H1 (cell line): ENCODE data around the gene CENPW. TPM values are rescaled to one million over a fixed set of nuclear protein-coding genes. Genes with fewer than 3 reads are reported as not detected.

ENCODE experiments used
- CTCF ChIA-PET: fragments of 300-600 bp; sonication (Branson Sonifier 250); formaldehyde crosslinking; loops from one replicate; lab custom pipeline; 2021; ENCODE audit not compliant: partially characterized antibody; lab: Charles Lee
- POLR2A ChIA-PET: fragments of 300-600 bp; sonication (Branson Sonifier 250); formaldehyde crosslinking; loops from one replicate; lab custom pipeline; 2021; ENCODE audit warnings: inconsistent platforms; ENCODE audit not compliant: partially characterized antibody; lab: Charles Lee
- DNase-seq, 2 experiments: peaks; one replicate each; pipeline versions ENCODE4 v3.0.0 to v3.0.0-alpha.2; 2010 to 2022; ENCODE audit warnings: low spot score in 2 of 2, low read depth in 1 of 2, mixed read lengths in 1 of 2
- FAIRE-seq: peaks from 2 replicates; lab custom pipeline; 2011; peaks lifted over from hg19 to GRCh38; lab: Jason Lieb, UNC
- H2AFZ ChIP-seq: 2 replicates; pipeline ENCODE4 v1.8.1; 2012; ENCODE audit warnings: low read length, inconsistent platforms
- H2AK5ac ChIP-seq: 2 replicates; pipeline ENCODE4 v1.6.1; 2013; ENCODE audit warnings: low read depth, low read length
- H2BK120ac ChIP-seq: replicated peaks from 2 replicates; pipeline ENCODE3; 2013; ENCODE audit warnings: low read depth, low read length, inconsistent platforms
- H2BK12ac ChIP-seq: 2 replicates; pipeline ENCODE4 v1.6.1; 2013; ENCODE audit warnings: low read depth, low read length
- H2BK15ac ChIP-seq: 2 replicates; pipeline ENCODE4 v1.6.1; 2013; ENCODE audit warnings: low read length
- H2BK20ac ChIP-seq: 2 replicates; pipeline ENCODE4 v1.6.1; 2013; ENCODE audit warnings: low read length
- H2BK5ac ChIP-seq: 2 replicates; pipeline ENCODE4 v1.6.1; 2013; ENCODE audit warnings: low read depth, low read length
- H3K14ac ChIP-seq: 2 replicates; pipeline ENCODE4 v1.6.1; 2013; ENCODE audit warnings: inconsistent platforms; ENCODE audit not compliant: insufficient read length
- H3K18ac ChIP-seq: 2 replicates; pipeline ENCODE4 v1.6.1; 2013; ENCODE audit warnings: low read length; ENCODE audit errors: extremely low read depth
- H3K23ac ChIP-seq: 2 replicates; pipeline ENCODE4 v1.6.1; 2013; ENCODE audit warnings: inconsistent platforms; ENCODE audit not compliant: insufficient read length
- H3K23me2 ChIP-seq: 2 replicates; pipeline ENCODE4 v1.6.1; 2013; ENCODE audit warnings: low read depth, low read length
- H3K27ac ChIP-seq: 2 replicates; pipeline ENCODE4 v1.6.1; 2011; ENCODE audit warnings: low read depth, low read length, inconsistent platforms
- H3K27me3 ChIP-seq, 4 experiments: replicated peaks in 1 of 4; 1 replicate in 1 of 4; 2 replicates in 3 of 4; pipeline versions ENCODE4 v1.6.1 to v1.8.1; 2011 to 2013; ENCODE audit warnings: low read length in 3 of 4, mild to moderate bottlenecking in 3 of 4, inconsistent platforms in 2 of 4, mixed read lengths in 2 of 4, moderate library complexity in 1 of 4; ENCODE audit not compliant: control insufficient read depth in 3 of 4, insufficient read depth in 3 of 4; ENCODE audit errors: extremely low read depth in 1 of 4
- H3K36me3 ChIP-seq, 4 experiments: 2 replicates each; pipeline versions ENCODE4 v1.6.1 to v1.8.1; 2011 to 2013; ENCODE audit warnings: mild to moderate bottlenecking in 4 of 4, low read length in 3 of 4, moderate library complexity in 2 of 4, control low read depth in 1 of 4, inconsistent platforms in 1 of 4; ENCODE audit not compliant: insufficient read depth in 4 of 4, control insufficient read depth in 2 of 4
- H3K4ac ChIP-seq: replicated peaks from 2 replicates; pipeline ENCODE3; 2013; ENCODE audit warnings: low read length, low read depth, mixed read lengths, inconsistent platforms; ENCODE audit not compliant: insufficient read length
- H3K4me1 ChIP-seq, 4 experiments: replicated peaks in 1 of 4; 1 replicate in 1 of 4; 2 replicates in 3 of 4; pipeline versions ENCODE4 v1.6.1 to v1.8.1; 2011 to 2013; ENCODE audit warnings: low read length in 3 of 4, inconsistent platforms in 2 of 4, mixed read lengths in 1 of 4; ENCODE audit not compliant: insufficient read depth in 4 of 4, control insufficient read depth in 3 of 4
- H3K4me2 ChIP-seq, 2 experiments: 2 replicates each; pipeline versions ENCODE4 v1.6.1 to v1.8.1; 2011 to 2013; ENCODE audit warnings: low read depth in 2 of 2, low read length in 2 of 2, control low read depth in 1 of 2, inconsistent platforms in 1 of 2, mild to moderate bottlenecking in 1 of 2; ENCODE audit not compliant: insufficient read depth in 1 of 2
- H3K4me3 ChIP-seq, 4 experiments: fragments of 200-600, 300-600 bp in 1 of 4; sonication (generic), shearing (Covaris generic), sonication (Bioruptor Twin) in 1 of 4; 2 replicates each; pipeline versions ENCODE4 v1.5.1 to v1.8.1; 2011 to 2016; ENCODE audit warnings: low read length in 4 of 4, low read depth in 3 of 4, control low read depth in 2 of 4, inconsistent platforms in 2 of 4, mild to moderate bottlenecking in 2 of 4, mixed read lengths in 1 of 4, moderate library complexity in 1 of 4; ENCODE audit not compliant: insufficient read depth in 2 of 4; ENCODE audit errors: extremely low read depth in 1 of 4
- H3K56ac ChIP-seq: replicated peaks from 2 replicates; pipeline ENCODE3; 2013; ENCODE audit warnings: low read depth, mild to moderate bottlenecking, mixed read lengths, low read length, inconsistent platforms; ENCODE audit not compliant: insufficient read length
- H3K79me1 ChIP-seq: 2 replicates; pipeline ENCODE4 v1.6.1; 2013; ENCODE audit warnings: low read depth, low read length, control low read depth
- H3K79me2 ChIP-seq, 2 experiments: 2 replicates each; pipeline versions ENCODE4 v1.6.1 to v1.8.1; 2012 to 2013; ENCODE audit warnings: low read length in 2 of 2, mild to moderate bottlenecking in 2 of 2, inconsistent platforms in 1 of 2; ENCODE audit not compliant: insufficient read depth in 2 of 2, control insufficient read depth in 1 of 2
- H3K9ac ChIP-seq, 4 experiments: replicated peaks in 1 of 4; 1 replicate in 1 of 4; 2 replicates in 3 of 4; pipeline versions ENCODE4 v1.6.1 to v1.8.1; 2011 to 2013; ENCODE audit warnings: low read depth in 3 of 4, low read length in 3 of 4, control low read depth in 2 of 4, mild to moderate bottlenecking in 2 of 4, moderate library complexity in 2 of 4, inconsistent platforms in 1 of 4; ENCODE audit errors: extremely low read depth in 1 of 4
- H3K9me3 ChIP-seq, 2 experiments: 2 replicates each; pipeline versions ENCODE4 v1.6.1 to v1.8.1; 2012 to 2013; ENCODE audit warnings: mild to moderate bottlenecking in 2 of 2, moderate library complexity in 2 of 2, control low read depth in 1 of 2, inconsistent platforms in 1 of 2, low read depth in 1 of 2, low read length in 1 of 2, mixed read lengths in 1 of 2; ENCODE audit not compliant: insufficient read depth in 2 of 2
- H4K20me1 ChIP-seq, 2 experiments: replicated peaks in 1 of 2; 2 replicates each; pipeline versions ENCODE3 to v1.8.1; 2011 to 2013; ENCODE audit warnings: inconsistent platforms in 2 of 2, low read length in 2 of 2, mild to moderate bottlenecking in 1 of 2; ENCODE audit not compliant: insufficient read depth in 2 of 2, control insufficient read depth in 1 of 2
- H4K5ac ChIP-seq: 2 replicates; pipeline ENCODE4 v1.6.1; 2013; ENCODE audit warnings: low read length, low read depth, mixed read lengths, inconsistent platforms; ENCODE audit not compliant: insufficient read length
- H4K8ac ChIP-seq: 2 replicates; pipeline ENCODE4 v1.8.0; 2013; ENCODE audit warnings: mild to moderate bottlenecking, moderate library complexity, low read length, inconsistent platforms; ENCODE audit not compliant: insufficient read depth; ENCODE audit errors: extremely low read depth
- H4K91ac ChIP-seq: replicated peaks from 2 replicates; pipeline ENCODE3; 2013; ENCODE audit warnings: low read length, mixed read lengths, inconsistent platforms; ENCODE audit not compliant: insufficient read length
- BCL11A ChIP-seq, 2 experiments: IDR thresholded peaks; one replicate each; pipeline ENCODE4 v1.6.1; 2011; ENCODE audit warnings: low read depth in 2 of 2, low read length in 2 of 2, mild to moderate bottlenecking in 2 of 2
- CHD2 ChIP-seq: IDR thresholded peaks from 2 replicates; pipeline ENCODE4 v1.6.1; 2012; ENCODE audit warnings: low read length, improper control_type of control experiment
- EP300 ChIP-seq, 2 experiments: IDR thresholded peaks; 1 replicate in 1 of 2; 2 replicates in 1 of 2; pipeline ENCODE4 v1.6.1; 2011 to 2012; ENCODE audit warnings: low read depth in 2 of 2, low read length in 2 of 2, mild to moderate bottlenecking in 2 of 2, borderline replicate concordance in 1 of 2, inconsistent platforms in 1 of 2, moderate library complexity in 1 of 2
- MAFK ChIP-seq: IDR thresholded peaks from 2 replicates; pipeline ENCODE4 v1.6.1; 2012; ENCODE audit warnings: low read depth, mild to moderate bottlenecking, improper control_type of control experiment, low read length
- NANOG ChIP-seq: IDR thresholded peaks from 2 replicates; pipeline ENCODE4 v1.6.1; 2011; ENCODE audit warnings: low read length, low read depth, mild to moderate bottlenecking, inconsistent platforms; ENCODE audit not compliant: insufficient read depth, poor library complexity, severe bottlenecking
- POU5F1 ChIP-seq: IDR thresholded peaks from 2 replicates; pipeline ENCODE4 v1.6.1; 2011; ENCODE audit warnings: low read depth, mild to moderate bottlenecking, low read length, moderate library complexity
- RFX5 ChIP-seq: IDR thresholded peaks from 2 replicates; pipeline ENCODE4 v1.6.1; 2011; ENCODE audit warnings: low read depth, low read length, improper control_type of control experiment, borderline replicate concordance
- RNF2 ChIP-seq: fragments of 200-900, 300-1000 bp; sonication (generic); IDR thresholded peaks from 2 replicates; pipeline ENCODE4 v1.7.1; 2016; ENCODE audit warnings: borderline replicate concordance, low read depth, mild to moderate bottlenecking, antibody characterized with exemption, low read length; ENCODE audit not compliant: poor library complexity, severe bottlenecking; ENCODE audit errors: missing control alignments
- SIX5 ChIP-seq: IDR thresholded peaks from 2 replicates; pipeline ENCODE4 v1.6.1; 2011; ENCODE audit warnings: mild to moderate bottlenecking, low read depth, low read length
- SP2 ChIP-seq: IDR thresholded peaks from 2 replicates; pipeline ENCODE4 v1.6.1; 2012; ENCODE audit warnings: mild to moderate bottlenecking, low read length, inconsistent platforms
- SRF ChIP-seq: IDR thresholded peaks from 2 replicates; pipeline ENCODE4 v1.6.1; 2011; ENCODE audit warnings: mild to moderate bottlenecking, low read depth, low read length, moderate library complexity
- TAF7 ChIP-seq: optimal IDR thresholded peaks from 2 replicates; pipeline ENCODE3; 2011; ENCODE audit warnings: low read depth, mild to moderate bottlenecking, inconsistent platforms, low read length, moderate library complexity, borderline replicate concordance
- YY1 ChIP-seq: IDR thresholded peaks from 2 replicates; pipeline ENCODE4 v1.6.1; 2011; ENCODE audit warnings: low read depth, mild to moderate bottlenecking, low read length
- WGBS, 2 experiments: shearing (Covaris generic) in 1 of 2; methylation state at CpG; one replicate each; pipeline versions ENCODE4 v1.1.6 to v1.1.7; 2013 to 2015; ENCODE audit warnings: low lambda C conversion rate in 2 of 2, mixed read lengths in 2 of 2, inconsistent platforms in 1 of 2, low coverage in 1 of 2, missing lambda C conversion rate in 1 of 2; ENCODE audit not compliant: insufficient replicate concordance in 2 of 2, insufficient coverage in 1 of 2, insufficient read length in 1 of 2; ENCODE audit errors: extremely low coverage in 1 of 2, missing lambda C conversion rate in 1 of 2; 5-methylcytosine and 5-hydroxymethylcytosine counted together
- polyA plus RNA-seq, 7 experiments: library from polyadenylated mRNA; depleted of rRNA in 3 of 7; stranded (reverse) in 5 of 7; unstranded in 2 of 7; fragments of >200 nt in 5 of 7; fragments of 200-250 nt in 2 of 7; gene quantifications; 1 replicate in 5 of 7; 2 replicates in 1 of 7; 4 replicates in 1 of 7; pipeline versions ENCODE4 v1.2.1 to v1.2.3, GENCODE V29; 2011 to 2013; ENCODE audit warnings: missing spikeins in 2 of 7, mixed read lengths in 2 of 7
- total RNA-seq: library from RNA; stranded (reverse); fragmentation: NEBNext Ultra II Directional; extraction: Animal tissue kit (Norgen Biotek cat#: 25700); gene quantifications from 2 replicates; pipeline ENCODE4 v1.2.1, GENCODE V29; 2021
- TF ChIP-seq, protein P1 (sequence below): IDR thresholded peaks from 2 replicates; pipeline ENCODE4 v1.6.1; 2012; ENCODE audit warnings: inconsistent platforms

Gene CENPW
- total and polyA plus RNA-seq, 2 of the 8 experiments (the other 6 are each of a cell fraction or from before 2014, with no cell fraction given), result 22.0 to 91.1 TPM

DNA sequence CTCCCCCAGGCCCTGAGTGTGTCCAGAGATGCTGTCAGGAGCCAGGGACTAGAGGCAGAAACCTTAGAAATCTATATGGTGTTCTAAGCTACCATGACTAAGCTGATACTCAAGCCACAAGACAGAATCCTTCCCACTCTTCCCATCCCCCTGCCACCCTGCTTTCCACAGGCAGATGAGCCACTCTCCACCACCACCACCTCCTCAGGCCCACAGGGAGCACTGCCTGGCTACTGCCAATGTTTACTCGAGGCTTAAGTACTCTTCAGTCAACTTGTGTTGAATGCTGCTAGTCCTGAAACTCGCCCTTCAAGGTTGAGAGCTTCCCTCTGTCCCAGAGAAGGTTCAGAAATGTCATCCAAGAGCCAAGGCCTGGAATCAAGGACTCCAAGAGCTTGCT is 56.2 kb downstream of the CENPW start:
- Histone ChIP-seq H3K4me2 (no peak overlapping the region), H3K79me2 (no peaks in the 10 kb centered on the region), H3K23ac (no peak overlapping the region), H2AK5ac (peak overlapping the region; percentile 39; the same call in 1 of the 2 replicates), H3K18ac (no peak overlapping the region), H2BK5ac (no peak overlapping the region), H3K4ac (no peak overlapping the region), H3K14ac (no peak overlapping the region), H3K9me3 (no peaks in the 10 kb centered on the region), H3K27me3 (no peaks in the 10 kb centered on the region), H2BK15ac (no peak overlapping the region), H2BK120ac (no peak overlapping the region), H3K79me1 (no peaks in the 10 kb centered on the region), H3K36me3 (no peaks in the 10 kb centered on the region), H3K56ac (no peak overlapping the region), H2BK20ac (no peak overlapping the region), H3K9ac (no peak overlapping the region), H2BK12ac (no peak overlapping the region), H4K8ac (no peak overlapping the region), H3K4me1 (no peaks in the 10 kb centered on the region), H2AFZ (no peak overlapping the region), H3K23me2 (no peaks in the 10 kb centered on the region), H4K5ac (no peak overlapping the region), H3K4me3 (no peak overlapping the region), H4K20me1 (no peaks in the 10 kb centered on the region), H3K27ac (no peak overlapping the region), H4K91ac (no peak overlapping the region)
- WGBS, 2 experiments, result 72% methylated on average over 2 of the region's 2 CpGs; no CpG with 5 or more reads in 1 of the 2 experiments
- ChIA-PET CTCF (no interaction called here), POLR2A (no interaction called here)
- no peak for DNase-seq
- FAIRE-seq, result no peak
- TF ChIP-seq POU5F1 (no peak), CHD2 (no peak), BCL11A (IDR thresholded peaks at IDR 0.05; ENCODE audit: low read depth in 2 of 2, low read length in 2 of 2) (no peak), YY1 (no peak), SRF (no peak), RFX5 (no peak), RNF2 (no peak), TAF7 (no peak), SIX5 (no peak), EP300 (IDR thresholded peaks at IDR 0.05; ENCODE audit: borderline replicate concordance in 1 of 2, low read depth in 2 of 2, low read length in 2 of 2) (no peak), MAFK (no peak), NANOG (no peak), SP2 (no peak)
- TF ChIP-seq, protein P1, sequence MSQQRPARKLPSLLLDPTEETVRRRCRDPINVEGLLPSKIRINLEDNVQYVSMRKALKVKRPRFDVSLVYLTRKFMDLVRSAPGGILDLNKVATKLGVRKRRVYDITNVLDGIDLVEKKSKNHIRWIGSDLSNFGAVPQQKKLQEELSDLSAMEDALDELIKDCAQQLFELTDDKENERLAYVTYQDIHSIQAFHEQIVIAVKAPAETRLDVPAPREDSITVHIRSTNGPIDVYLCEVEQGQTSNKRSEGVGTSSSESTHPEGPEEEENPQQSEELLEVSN, result no peak
